Measurements from ENCODE around the gene SLC22A15.
"Not testable (repeated sequence)": the region's sequence is repeated elsewhere in the genome, so short reads cannot be mapped to it uniquely, and the experiment has no call there.

SLC22A15 gene

GRCh38 chr1:116031302-116031835 lies 55.1 kb downstream of the SLC22A15 start:
- DNase-seq (ENCODE audit: low read depth in 2 of 3, low spot score in 1 of 3), result no peak

GRCh38 chr1:116033322-116033721 lies 57.0 kb downstream of the SLC22A15 start:
- DNase-seq (ENCODE audit: low read depth in 2 of 3, low spot score in 1 of 3), result no peak

GRCh38 chr1:116036255-116036654 lies 59.9 kb downstream of the SLC22A15 start:
- DNase-seq (ENCODE audit: low read depth in 2 of 3, low spot score in 1 of 3), result no peak

GRCh38 chr1:116038679-116039078 lies 62.4 kb downstream of the SLC22A15 start:
- DNase-seq (ENCODE audit: low read depth in 2 of 3, low spot score in 1 of 3), result no peak

- no peak for DNase-seq (ENCODE audit: low read depth in 2 of 3, low spot score in 1 of 3)
These were observed 67.8 kb downstream of the SLC22A15 start for GRCh38 chr1:116044071-116044470.

- DNase-seq (ENCODE audit: low read depth in 2 of 3, low spot score in 1 of 3), result not testable (repeated sequence)
These were observed 70.6 kb downstream of the SLC22A15 start for GRCh38 chr1:116046933-116047332.

- not testable (repeated sequence) for DNase-seq (ENCODE audit: low read depth in 2 of 3, low spot score in 1 of 3)
These were observed 75.6 kb downstream of the SLC22A15 start for GRCh38 chr1:116051896-116052295.

- DNase-seq (ENCODE audit: low read depth in 2 of 3, low spot score in 1 of 3), result no peak
These were observed 85.9 kb downstream of the SLC22A15 start for GRCh38 chr1:116062201-116062600.

- no peak for DNase-seq (ENCODE audit: low read depth in 2 of 3, low spot score in 1 of 3)
These were observed 88.3 kb downstream of the SLC22A15 start for GRCh38 chr1:116064616-116065015.

- no peak for DNase-seq (ENCODE audit: low read depth in 2 of 3, low spot score in 1 of 3)
These were observed 90.7 kb downstream of the SLC22A15 start for GRCh38 chr1:116066868-116067565.

GRCh38 chr1:116067566-116067890 lies 91.2 kb downstream of the SLC22A15 start:
- DNase-seq (ENCODE audit: low read depth in 2 of 3, low spot score in 1 of 3), result no peak

GRCh38 chr1:116075575-116075974 lies 99.3 kb downstream of the SLC22A15 start:
- no peak for DNase-seq (ENCODE audit: low read depth in 2 of 3, low spot score in 1 of 3)

- DNase-seq (ENCODE audit: low read depth in 2 of 3, low spot score in 1 of 3), result no peak
These were observed 99.7 kb downstream of the SLC22A15 start for GRCh38 chr1:116075990-116076389.

GRCh38 chr1:116076831-116077230 lies 100.5 kb downstream of the SLC22A15 start:
- no peak for DNase-seq (ENCODE audit: low read depth in 2 of 3, low spot score in 1 of 3)

- no peak for DNase-seq (ENCODE audit: low read depth in 2 of 3, low spot score in 1 of 3)
These were observed 102.4 kb downstream of the SLC22A15 start for GRCh38 chr1:116078699-116079223.

GRCh38 chr1:116087628-116088027 lies 111.3 kb downstream of the SLC22A15 start:
- DNase-seq (ENCODE audit: low read depth in 2 of 3, low spot score in 1 of 3), result no peak

GRCh38 chr1:116089870-116090269 lies 113.6 kb downstream of the SLC22A15 start:
- DNase-seq (ENCODE audit: low read depth in 2 of 3, low spot score in 1 of 3), result no peak

- no peak for DNase-seq (ENCODE audit: low read depth in 2 of 3, low spot score in 1 of 3)
These were observed 114.8 kb downstream of the SLC22A15 start for GRCh38 chr1:116091083-116091482.

GRCh38 chr1:116092752-116093489 lies 116.6 kb downstream of the SLC22A15 start:
- no peak for DNase-seq (ENCODE audit: low read depth in 2 of 3, low spot score in 1 of 3)

- no peak for DNase-seq (ENCODE audit: low read depth in 2 of 3, low spot score in 1 of 3)
These were observed 118.7 kb downstream of the SLC22A15 start for GRCh38 chr1:116095027-116095426.

- no peak for DNase-seq (ENCODE audit: low read depth in 2 of 3, low spot score in 1 of 3)
These were observed 119.8 kb downstream of the SLC22A15 start for GRCh38 chr1:116096013-116096618.

GRCh38 chr1:116097626-116098025 lies 121.3 kb downstream of the SLC22A15 start:
- no peak for DNase-seq (ENCODE audit: low read depth in 2 of 3, low spot score in 1 of 3)

All from stimulated activated CD4-positive, alpha-beta T cell treated with anti-CD3 and anti-CD28 coated beads, Interleukin-12 subunit alpha, Interleukin-12 subunit beta, amount 100 ng/mL, for 48 hours (primary cell).